Calu3 (cell line): Measurements from ENCODE around the gene NPAS4. TPM values are rescaled to one million over a fixed set of nuclear protein-coding genes. Genes with fewer than 3 reads are reported as not detected.

Experiments
- BruUV-seq: library from RNA; stranded (reverse); fragments of 400-500 nt; replicated peaks from 2 replicates; lab custom pipeline; 2021; lab: Mats Ljungman, UMichigan
- CTCF ChIA-PET: fragments of 300-600 bp; sonication (Branson Sonifier 250); formaldehyde crosslinking; loops from one replicate; lab custom pipeline; 2022; ENCODE audit warnings: antibody characterized with exemption; lab: Charles Lee
- DNase-seq: peaks from one replicate; pipeline ENCODE4 v3.0.0; 2022
- H3K27ac Mint-ChIP-seq: one replicate; pipeline ENCODE4 v1.8.0; 2022; ENCODE audit warnings: mixed read lengths; ENCODE audit not compliant: unreplicated experiment
- H3K27me3 Mint-ChIP-seq: one replicate; pipeline ENCODE4 v1.8.0; 2022; ENCODE audit warnings: mixed read lengths; ENCODE audit not compliant: unreplicated experiment
- H3K36me3 Mint-ChIP-seq: one replicate; pipeline ENCODE4 v1.8.0; 2022; ENCODE audit warnings: mild to moderate bottlenecking, moderate library complexity, mixed read lengths; ENCODE audit not compliant: insufficient read depth, unreplicated experiment
- H3K4me1 Mint-ChIP-seq: one replicate; pipeline ENCODE4 v1.8.0; 2022; ENCODE audit warnings: mild to moderate bottlenecking, low read depth, mixed read lengths; ENCODE audit not compliant: unreplicated experiment
- H3K4me3 Mint-ChIP-seq: one replicate; pipeline ENCODE4 v1.8.0; 2022; ENCODE audit warnings: mild to moderate bottlenecking, low read depth, moderate library complexity, mixed read lengths; ENCODE audit not compliant: unreplicated experiment
- H3K9me3 Mint-ChIP-seq: one replicate; pipeline ENCODE4 v1.8.0; 2022; ENCODE audit warnings: low read depth, mixed read lengths; ENCODE audit not compliant: unreplicated experiment
- CTCF ChIP-seq: fragments of 200-600 bp; IDR thresholded peaks from one replicate; pipeline ENCODE4 v1.8.0; 2022; ENCODE audit warnings: antibody characterized with exemption; ENCODE audit not compliant: unreplicated experiment
- intact Hi-C: fragments of 100-400 bp; cut with micrococcal nuclease; formaldehyde crosslinking; loops from one replicate; pipeline ENCODE4 v1.10.0; 2022; ENCODE audit not compliant: unreplicated experiment
- total RNA-seq: library from RNA; stranded (reverse); gene quantifications from 2 replicates; pipeline ENCODE4 v1.2.3, GENCODE V29; 2022

The NPAS4 gene
- total RNA-seq, 1 experiment from 2014 or later: not detected

- Mint-ChIP-seq H3K27me3 (no peaks in the 10 kb centered on the region), H3K9me3 (peaks cover 2% of the 10 kb centered on the region), H3K4me3 (peak within 1 kb of the TSS; percentile 86), H3K4me1 (peaks cover 8% of the 10 kb centered on the region), H3K27ac (peak within 1 kb of the TSS; percentile 81), H3K36me3 (peaks cover 25% of the 10 kb centered on the region)
- TF ChIP-seq CTCF: no peak
- intact Hi-C loops: no loop called here
- CTCF ChIA-PET: interaction anchor here (0.6 to 1.9 kb wide), 9 partner anchors 11 to 215 kb away, joined by 3 to 14 read pairs (median 4); partner anchors contain the start of genes DPP3, MRPL11 and YIF1A
- peak; percentile 92 for DNase-seq
- BruUV-seq: no TSS peak
Measured at GRCh38 chr11:66466225-66467033, 45.6 kb downstream of the NPAS4 start, which contains the start of gene PELI3. TSS of gene PELI3 (plus strand) at chr11:66466905. CDS start at chr11:66468129, 1,224 bp downstream.

- DNase-seq: peak; percentile 63
- peak; percentile 14 for TF ChIP-seq CTCF
- H3K4me1 Mint-ChIP-seq: peaks cover 8% of the 10 kb centered on the region
- H3K4me3 Mint-ChIP-seq: peak overlapping the region; percentile 86
- intact Hi-C loops: no loop called here
- no peaks in the 10 kb centered on the region for H3K27me3 Mint-ChIP-seq
- H3K36me3 Mint-ChIP-seq: peaks cover 25% of the 10 kb centered on the region
- no TSS peak for BruUV-seq
- H3K27ac Mint-ChIP-seq: no peak overlapping the region
- CTCF ChIA-PET: interaction anchor here (0.6 to 1.9 kb wide), 6 partner anchors 12 to 178 kb away, joined by 3 to 14 read pairs (median 6); partner anchors contain the start of genes DPP3, MRPL11 and YIF1A
- H3K9me3 Mint-ChIP-seq: peaks cover 2% of the 10 kb centered on the region
Measured at GRCh38 chr11:66467034-66467659, 46.3 kb downstream of the NPAS4 start.

GRCh38 chr11:66467756-66468155, 46.9 kb downstream of the NPAS4 start:
- Mint-ChIP-seq H3K36me3 (peaks cover 25% of the 10 kb centered on the region), H3K4me3 (peak overlapping the region; percentile 86), H3K9me3 (peaks cover 2% of the 10 kb centered on the region), H3K27ac (no peak overlapping the region), H3K4me1 (peaks cover 8% of the 10 kb centered on the region), H3K27me3 (no peaks in the 10 kb centered on the region)
- no TSS peak for BruUV-seq
- intact Hi-C loops: no loop called here
- CTCF ChIA-PET: interaction anchor here (1.9 kb wide), 1 partner anchor 12 kb away, joined by 7 read pairs; the partner anchor contains the start of gene DPP3
- TF ChIP-seq CTCF: no peak
- peak; percentile 21 for DNase-seq

- intact Hi-C loops: no loop called here
- CTCF ChIA-PET: interaction anchor here (1.7 kb wide), 1 partner anchor 10 kb away, joined by 5 read pairs; no protein-coding TSS in a partner anchor
- no peak for TF ChIP-seq CTCF
- Mint-ChIP-seq H3K9me3 (no peaks in the 10 kb centered on the region), H3K4me3 (no peak overlapping the region), H3K36me3 (peaks cover 31% of the 10 kb centered on the region), H3K4me1 (peaks cover 8% of the 10 kb centered on the region), H3K27ac (no peak overlapping the region), H3K27me3 (no peaks in the 10 kb centered on the region)
- BruUV-seq: no TSS peak
- no peak for DNase-seq
Measured at GRCh38 chr11:66468691-66469090, 47.9 kb downstream of the NPAS4 start.
